ENCODE data around the gene GBP7. TPM values are rescaled to one million over a fixed set of nuclear protein-coding genes. Genes with fewer than 3 reads are reported as not detected.
"Not testable (repeated sequence)": the region's sequence is repeated elsewhere in the genome, so short reads cannot be mapped to it uniquely, and the experiment has no call there.

GBP7 gene
- not detected in 2 replicates for total RNA-seq

GRCh38 chr1:89175601-89176256 is at the start of gene GBP7:
Gene GBP7 (minus strand): TSS chr1:89176003. CDS start chr1:89171935, 4,068 bp downstream.
- DNase-seq, result no peak

- no peak for DNase-seq
These were observed 45.5 kb upstream of the GBP7 start for GRCh38 chr1:89221341-89221740.

GRCh38 chr1:89219851-89220250 is 44.0 kb upstream of the GBP7 start:
- DNase-seq, result not testable (repeated sequence)

- not testable (repeated sequence) for DNase-seq
These were observed 43.1 kb upstream of the GBP7 start for GRCh38 chr1:89218941-89219340.

- DNase-seq, result no peak
These were observed 37.5 kb upstream of the GBP7 start for GRCh38 chr1:89213347-89213746.

- no peak for DNase-seq
These were observed 35.3 kb upstream of the GBP7 start for GRCh38 chr1:89211035-89211634.

- DNase-seq, result no peak
These were observed 30.6 kb upstream of the GBP7 start for GRCh38 chr1:89206373-89206772.

- no peak for DNase-seq
These were observed 27.4 kb upstream of the GBP7 start for GRCh38 chr1:89203166-89203565.

- no peak for DNase-seq
These were observed 25.4 kb upstream of the GBP7 start for GRCh38 chr1:89201106-89201794.

GRCh38 chr1:89200663-89201062 is 24.9 kb upstream of the GBP7 start:
- DNase-seq, result no peak

- DNase-seq, result no peak
These were observed 23.8 kb upstream of the GBP7 start for GRCh38 chr1:89199525-89200031.

GRCh38 chr1:89198491-89199072 is 22.8 kb upstream of the GBP7 start, which contains the start of gene GBP4:
Gene GBP4 (minus strand): TSS chr1:89198942. CDS start chr1:89198834, 108 bp downstream.
- peak; percentile 29 for DNase-seq

- no peak for DNase-seq
These were observed 22.3 kb upstream of the GBP7 start for GRCh38 chr1:89198081-89198480.

- no peak for DNase-seq
These were observed 19.7 kb upstream of the GBP7 start for GRCh38 chr1:89195476-89195875.

GRCh38 chr1:89191314-89191713 is 15.5 kb upstream of the GBP7 start:
- no peak for DNase-seq

- DNase-seq, result no peak
These were observed 14.2 kb upstream of the GBP7 start for GRCh38 chr1:89190017-89190416.

GRCh38 chr1:89179343-89179742 is 3.5 kb upstream of the GBP7 start:
- no peak for DNase-seq

- DNase-seq, result no peak
These were observed 1.2 kb upstream of the GBP7 start for GRCh38 chr1:89176971-89177370.

- no peak for DNase-seq
These were observed 1.3 kb downstream of the GBP7 start for GRCh38 chr1:89174491-89174890.

- no peak for DNase-seq
These were observed 3.2 kb downstream of the GBP7 start for GRCh38 chr1:89172468-89173143.

GRCh38 chr1:89171067-89171438 is 4.8 kb downstream of the GBP7 start:
- no peak for DNase-seq

GRCh38 chr1:89170170-89171066 is 5.4 kb downstream of the GBP7 start:
- DNase-seq, result no peak
